Measurements from ENCODE around the gene GLIS1.

GLIS1 gene

DNA sequence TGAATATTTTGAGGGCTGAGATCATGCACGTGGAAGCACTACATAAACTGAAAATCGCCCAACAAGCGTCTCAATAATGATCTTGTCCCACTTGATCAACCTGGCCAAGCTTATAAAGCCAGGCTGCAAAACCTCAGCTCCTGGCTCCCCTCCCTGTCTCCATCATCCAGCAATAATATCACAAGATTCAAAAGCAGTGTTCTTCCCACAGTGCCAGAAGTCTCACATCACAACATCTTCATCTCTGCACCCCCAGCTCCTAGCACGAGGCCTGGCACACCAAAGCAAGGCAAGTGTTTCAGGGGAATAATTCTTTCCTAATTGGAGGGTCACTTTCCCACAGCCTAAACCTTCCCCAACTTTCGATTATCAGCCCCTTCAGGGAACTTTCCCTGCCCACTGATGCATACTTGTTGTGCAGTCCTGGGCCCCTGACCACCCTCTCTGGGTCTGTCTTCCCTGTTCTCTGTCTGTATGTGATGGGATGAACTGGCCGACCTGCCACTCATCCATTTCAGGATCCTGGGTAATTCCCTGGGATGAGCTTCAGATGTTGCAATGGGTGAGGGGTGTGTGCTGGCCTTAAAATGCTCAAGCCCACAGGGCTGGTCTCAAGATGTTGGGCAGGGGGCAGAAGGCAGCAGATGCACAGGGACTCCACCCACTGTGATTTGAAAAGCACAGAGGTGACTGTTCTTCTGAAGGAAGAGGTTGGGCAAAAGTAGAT, 150.7 kb downstream of the GLIS1 start:
- no peak for DNase-seq

DNA sequence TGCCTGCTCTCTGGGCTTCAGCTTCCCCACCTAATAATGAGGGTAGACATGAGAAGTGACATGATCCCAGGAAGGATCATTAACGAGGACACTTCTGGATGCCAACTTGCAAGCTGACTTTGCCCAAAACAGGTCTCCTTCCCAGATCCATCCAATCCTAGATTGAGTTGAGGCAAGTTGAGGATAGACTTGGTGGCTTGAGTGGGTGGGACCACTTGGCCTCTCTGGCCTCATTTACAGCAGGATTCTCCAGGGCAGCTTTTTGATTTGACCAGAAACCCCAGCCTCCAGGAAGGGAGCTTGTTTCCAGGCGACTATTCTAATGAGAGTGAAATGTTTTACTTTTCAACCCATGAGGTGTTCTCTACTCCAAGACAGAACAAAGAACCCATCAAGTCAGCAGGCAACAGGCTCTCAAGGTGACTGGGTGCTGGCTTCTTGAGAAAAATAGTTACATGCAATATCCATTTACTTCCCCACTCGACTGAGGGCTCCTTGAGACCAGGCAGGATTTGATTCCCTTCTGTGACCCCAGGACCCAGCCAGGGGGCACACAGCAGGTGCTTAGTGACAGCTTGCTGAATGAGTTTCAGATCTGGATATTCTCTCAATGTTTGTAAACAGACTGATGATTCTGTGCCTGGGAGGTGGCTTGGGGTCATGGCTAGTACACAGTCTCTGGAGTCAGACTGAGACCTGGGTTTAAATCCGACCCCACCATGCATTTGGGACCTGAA, 151.5 kb downstream of the GLIS1 start:
- no peak for DNase-seq

DNA sequence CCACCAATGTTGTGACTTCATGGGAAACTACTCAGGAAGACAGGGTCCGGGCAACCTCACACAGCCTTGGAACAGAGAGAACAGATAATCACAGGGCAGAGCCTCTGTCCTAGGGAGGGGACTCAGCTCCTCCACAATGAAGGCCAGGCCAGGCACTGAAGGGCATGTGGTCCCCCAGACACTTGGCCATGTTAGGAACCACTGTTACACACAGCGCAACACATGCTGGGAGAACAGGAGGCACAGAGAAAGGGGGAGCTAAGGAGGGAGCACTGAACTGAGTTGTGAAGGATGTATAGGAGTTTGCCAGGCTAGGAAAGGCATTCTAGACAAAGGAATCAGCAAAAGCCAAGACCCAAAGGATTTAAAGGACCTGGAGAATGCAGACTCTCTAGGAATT, 152.2 kb downstream of the GLIS1 start:
- no peak for DNase-seq

DNA sequence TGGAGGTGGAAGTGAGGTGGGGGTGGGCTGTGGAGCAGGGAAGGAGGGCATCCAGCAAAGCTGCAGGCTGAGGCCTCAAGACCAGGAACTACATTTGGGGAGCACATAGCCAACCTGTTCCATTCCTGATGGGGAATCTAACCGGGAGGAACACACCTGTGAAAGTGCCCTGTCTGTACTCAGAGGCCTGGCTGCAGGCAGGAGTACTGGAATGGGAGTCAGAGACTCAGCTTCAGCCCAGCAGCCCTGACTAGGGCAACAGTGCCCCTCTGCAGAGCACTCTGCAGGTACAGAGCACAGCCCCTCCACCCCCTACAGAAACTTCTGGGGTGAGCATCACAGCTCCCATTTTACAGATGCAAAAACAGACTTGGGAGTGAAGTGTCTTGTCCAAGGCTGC, 153.4 kb downstream of the GLIS1 start:
- DNase-seq: no peak

DNA sequence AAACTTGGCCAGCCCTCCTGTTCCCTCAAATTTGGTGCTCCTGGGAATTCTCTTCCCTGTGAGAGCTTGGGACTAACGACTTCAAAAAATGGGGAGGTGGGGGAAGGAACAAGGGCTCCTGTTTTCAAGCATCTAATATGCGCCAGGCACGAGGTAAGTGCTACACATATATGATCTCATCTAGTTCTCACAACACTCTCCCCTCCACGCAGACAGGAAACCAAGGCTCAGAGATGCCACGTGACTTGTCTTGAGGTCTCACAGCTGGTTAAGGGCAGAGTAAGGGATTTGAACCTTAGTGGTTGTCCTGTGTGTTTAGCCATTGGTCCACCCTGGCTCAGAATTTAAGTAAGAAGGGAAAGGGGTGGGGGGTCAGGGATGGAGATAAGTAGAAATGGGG, 153.8 kb downstream of the GLIS1 start:
- no peak for DNase-seq

DNA sequence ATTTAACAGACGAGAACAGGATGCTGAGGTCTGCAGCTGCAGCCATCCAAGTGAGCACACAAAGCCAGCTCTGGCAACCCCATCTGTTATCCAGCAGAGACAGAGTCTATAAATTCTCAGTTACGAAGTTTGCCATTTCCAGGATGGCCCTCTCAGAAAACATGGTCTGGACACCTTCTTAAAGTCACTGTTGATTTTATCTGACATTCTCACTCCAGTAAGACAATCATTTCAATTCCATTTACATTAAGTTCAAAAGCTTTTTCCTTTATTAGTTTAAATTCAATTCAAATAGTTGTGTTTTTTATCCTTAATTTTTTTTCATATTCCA, 154.2 kb downstream of the GLIS1 start:
- DNase-seq: no peak

DNA sequence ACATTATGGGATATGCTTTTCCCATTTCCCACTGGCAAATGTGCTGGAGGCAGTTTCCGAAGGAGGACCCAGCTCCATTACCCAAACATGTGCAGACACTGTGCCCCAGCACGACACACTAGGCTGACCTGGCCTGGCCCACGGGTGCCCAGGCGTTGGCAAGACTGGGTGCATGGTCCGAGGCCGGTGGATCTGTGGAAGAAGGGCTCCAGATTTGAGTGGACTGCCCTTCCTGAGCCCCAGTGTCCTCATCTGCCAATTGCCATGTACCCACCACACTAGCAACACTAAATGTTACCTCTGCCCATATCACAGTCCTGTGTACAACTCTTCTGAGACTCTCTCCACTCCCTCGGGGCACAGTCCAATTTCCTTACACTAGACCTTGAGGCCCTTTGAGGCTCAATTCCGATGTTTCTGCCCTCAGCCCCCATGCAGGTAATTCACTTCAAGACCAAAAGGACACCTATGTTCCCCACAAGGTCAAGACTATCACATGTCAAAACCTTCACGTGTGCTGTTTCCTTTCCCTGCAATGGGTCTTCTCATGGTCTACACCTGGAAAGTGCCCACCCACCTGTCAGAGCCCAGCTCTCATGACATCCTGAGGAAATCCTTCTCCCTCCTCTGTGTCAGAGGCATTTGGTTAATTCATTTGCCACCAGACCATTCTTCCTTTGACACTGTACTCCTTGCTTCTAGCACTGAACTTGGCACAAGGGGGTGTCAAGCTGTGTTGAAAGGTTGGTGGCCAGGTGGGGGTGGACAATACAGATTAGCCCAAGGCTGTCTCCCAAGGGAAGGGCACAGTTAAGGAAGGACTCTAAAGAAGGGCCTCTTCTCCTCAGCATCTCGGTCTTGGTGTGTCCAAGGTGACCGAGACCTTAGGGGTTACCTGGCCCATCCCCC, 154.8 kb downstream of the GLIS1 start:
- DNase-seq: no peak

DNA sequence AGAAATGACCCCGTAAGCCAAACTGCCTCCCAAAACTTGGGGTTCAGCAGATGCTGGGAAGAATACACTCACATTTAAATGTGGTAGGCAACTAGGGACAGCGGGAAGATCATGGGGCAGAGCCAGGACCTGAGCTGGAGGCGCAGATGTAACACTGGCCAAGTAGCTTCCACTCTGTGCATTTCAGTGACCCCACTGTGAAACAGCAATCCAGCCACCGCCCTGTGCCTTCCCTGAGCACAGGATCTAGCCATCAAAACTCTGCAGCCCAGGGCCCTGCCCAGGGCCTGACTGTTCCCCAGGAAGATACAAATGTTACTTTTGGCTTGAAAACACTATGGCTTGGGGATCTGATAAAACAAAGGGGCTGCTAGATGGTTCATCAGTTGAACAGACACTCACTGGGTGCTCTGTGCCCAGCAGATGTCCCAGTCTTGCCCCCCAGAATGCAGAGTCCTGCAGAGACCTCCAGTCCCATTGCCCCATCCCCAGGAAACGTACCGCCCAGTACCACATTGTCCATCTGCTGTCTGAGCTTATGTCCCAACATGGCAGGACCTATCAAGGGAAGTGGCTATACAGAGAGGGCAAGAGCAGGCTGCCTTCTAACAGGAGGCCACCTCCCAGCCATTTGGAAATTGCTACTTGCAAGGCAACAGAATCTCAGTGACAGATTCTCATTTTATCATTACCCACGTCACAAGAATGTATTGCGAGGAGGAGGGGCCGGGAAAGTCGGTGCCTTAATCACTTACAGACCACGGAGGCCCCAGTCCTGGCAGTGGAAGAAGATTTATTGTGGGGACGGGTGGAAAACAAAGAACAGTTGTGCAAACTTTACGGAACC, 155.7 kb downstream of the GLIS1 start:
- DNase-seq: no peak

DNA sequence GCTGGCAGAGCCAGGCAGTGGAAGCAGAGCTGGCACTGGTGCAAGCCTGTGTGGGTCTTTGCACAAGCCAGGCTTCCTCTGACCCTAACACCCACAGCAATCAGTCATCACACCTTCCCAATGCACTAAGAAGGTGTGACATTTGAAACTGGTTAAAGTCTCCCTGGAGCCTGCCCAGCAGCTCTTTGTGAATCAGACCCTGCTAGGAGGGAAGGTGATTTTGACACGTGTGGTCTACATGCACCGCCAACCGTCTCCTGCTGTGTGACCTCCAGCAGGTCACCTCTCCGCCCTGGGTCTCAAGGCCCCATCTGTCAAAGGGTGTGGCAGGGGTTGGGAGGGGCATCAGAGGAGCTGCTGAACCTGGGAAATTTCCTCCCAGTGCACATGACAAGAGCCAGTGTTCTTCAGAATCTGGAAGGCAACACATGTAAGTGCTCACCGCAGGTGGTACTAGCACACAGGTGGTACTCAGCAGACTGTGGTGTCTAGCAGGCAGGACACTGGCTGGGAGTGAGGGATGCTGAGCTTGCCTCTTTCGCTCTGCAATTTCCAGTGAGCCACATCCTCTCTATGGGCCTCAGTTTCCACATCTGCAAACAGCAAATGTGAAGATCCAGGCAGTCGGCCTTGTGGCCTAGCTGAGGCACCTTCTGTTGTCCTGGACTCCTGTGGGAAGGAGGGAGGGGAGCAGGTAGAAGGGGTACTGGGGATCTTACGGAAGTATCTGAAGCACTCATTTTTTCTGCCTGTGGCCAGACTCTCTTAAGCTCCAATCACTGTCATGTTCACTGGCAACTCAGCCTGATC, 156.5 kb downstream of the GLIS1 start:
- DNase-seq: no peak

DNA sequence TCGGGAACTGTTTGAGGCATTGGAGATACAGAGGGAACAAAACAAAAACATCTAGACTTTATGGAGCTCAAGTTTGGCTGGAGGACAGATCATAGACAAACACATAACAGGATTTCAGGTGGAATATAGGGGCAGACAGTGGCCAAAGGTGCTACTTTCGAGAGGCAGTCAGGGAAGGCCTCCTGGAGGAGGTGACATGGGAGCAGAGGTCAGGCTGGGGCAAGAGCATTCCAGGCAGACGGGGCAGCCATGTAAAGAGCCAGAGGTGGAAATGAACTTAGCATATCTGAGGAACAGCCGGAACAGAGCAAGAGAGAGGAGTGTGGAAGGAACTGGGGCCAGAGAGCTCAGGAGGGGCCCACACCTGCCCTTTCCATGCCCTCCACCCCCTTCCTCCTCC, 157.5 kb downstream of the GLIS1 start:
- DNase-seq: no peak

DNA sequence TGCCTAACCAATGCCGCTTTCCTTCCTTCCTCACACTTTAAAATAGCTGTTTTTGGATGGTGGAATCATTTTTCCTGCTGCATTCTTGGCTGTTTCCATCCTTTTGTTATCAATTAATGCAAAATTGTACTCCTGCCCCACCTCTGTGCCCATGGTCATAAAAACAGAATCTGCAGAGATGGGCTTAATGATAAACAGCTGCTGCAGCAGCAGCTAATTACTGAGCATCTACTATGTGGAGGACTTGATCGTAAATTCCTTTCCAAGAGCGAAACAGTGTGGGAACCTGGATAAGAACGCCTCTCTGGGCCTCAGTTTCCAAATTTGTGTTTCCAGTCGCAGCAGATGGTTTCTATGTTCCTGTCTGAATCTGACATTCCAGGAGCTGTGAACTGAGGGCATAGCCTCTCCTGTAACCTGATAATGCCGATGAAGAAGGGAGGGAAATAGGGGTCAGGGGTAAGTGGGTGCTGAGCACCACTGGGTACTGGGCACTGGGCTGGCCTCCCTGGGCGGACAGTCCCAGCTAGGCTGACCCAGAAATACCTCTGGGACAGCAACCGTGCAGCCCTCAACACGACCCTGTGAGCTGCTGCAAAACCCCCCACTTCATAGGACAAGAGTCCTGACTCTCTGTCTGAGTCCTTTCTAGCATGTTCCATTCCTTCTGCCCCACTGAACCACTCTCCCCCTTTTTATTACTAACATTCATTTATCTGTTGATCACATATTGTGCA, 158.1 kb downstream of the GLIS1 start:
- no peak for DNase-seq

DNA sequence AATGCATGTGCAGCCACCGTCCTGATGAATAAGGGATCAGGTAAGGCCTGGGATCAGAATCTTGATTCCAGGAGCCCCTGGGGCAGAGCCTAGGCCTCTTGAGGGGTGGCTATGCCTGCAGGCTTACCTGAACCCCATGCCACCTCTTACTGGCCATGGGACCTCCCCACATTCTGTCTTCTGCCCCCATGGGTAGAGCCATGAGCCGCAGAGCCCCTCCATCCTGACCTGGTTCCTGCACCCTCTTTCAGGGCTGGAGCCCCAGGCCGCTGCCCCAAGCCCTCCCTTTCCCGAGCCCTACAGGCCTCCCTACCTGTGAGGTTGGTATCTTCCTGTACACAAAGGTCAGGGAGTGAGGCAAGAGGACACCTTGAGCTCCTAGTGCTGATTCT, 159.0 kb downstream of the GLIS1 start:
- no peak for DNase-seq

DNA sequence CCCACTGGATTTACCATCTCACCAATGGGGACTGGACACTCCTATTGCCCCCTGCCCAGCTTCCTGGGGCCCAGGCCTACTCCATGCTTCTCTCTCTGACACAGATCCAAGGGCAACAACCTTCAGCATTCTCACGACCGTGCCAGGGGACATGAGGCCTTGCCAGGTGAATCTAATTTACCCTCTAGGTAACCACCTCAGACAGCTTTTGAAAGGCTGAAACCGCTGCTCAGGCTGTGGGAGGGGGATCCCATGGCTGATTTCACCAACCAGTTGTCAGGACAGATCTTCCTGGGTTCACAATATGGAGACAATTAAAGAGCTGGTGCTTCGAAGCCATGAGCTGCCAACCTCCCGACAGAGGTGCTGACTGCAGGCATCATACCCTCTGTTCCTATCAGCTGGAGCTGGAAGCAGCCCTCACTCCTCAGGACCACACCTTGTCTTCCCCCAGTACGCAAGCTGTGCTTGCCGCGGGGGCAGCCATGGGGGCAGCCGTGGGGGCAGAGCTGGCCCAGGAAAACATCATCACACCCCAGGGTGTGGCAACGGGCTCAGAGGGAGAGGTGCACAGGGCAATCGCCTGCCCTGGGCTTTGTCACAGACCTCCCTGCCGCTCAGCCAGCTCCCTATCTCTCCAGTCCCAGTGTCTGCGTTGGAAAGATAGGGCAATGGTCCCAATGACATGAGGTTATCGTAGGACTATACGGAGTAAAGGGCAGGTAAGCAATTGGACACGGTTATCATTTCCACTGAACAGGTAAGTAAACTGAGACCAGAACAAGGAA, 159.5 kb downstream of the GLIS1 start:
- no peak for DNase-seq

DNA sequence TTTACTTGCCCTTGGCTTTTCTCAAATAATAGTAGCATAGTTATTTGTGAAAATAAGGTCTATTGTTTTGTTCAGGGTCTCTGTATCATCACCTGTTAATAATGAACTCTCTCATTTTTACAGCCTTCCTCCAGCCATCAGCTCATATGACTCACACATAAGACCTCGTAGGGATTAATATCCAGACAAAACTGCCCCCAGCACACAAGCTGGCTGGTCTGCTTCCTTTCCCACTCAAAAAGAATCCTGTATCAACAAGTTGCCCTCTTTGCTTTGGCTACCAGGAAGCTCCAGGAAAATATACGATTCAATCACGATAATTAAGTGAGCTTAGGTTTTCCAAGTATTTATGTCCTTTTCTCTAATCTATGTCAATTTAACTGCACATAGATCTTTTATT, 160.6 kb downstream of the GLIS1 start:
- no peak for DNase-seq

DNA sequence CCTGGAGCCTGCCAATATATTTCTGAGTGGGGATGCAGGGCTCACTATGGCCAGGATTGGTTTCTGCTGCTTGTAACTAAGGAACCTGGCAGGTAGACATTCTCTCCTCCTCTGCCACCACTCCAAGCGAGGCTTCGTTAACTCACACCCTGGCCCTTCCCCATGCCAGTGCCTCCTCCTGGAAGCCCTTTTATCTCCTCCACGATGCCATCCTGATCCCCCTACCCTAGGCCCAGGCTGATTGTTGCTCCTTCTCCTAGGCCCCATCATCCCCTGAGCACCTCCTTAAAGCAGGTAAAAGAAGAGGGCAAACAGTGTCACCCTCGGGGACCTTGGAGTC, 161.2 kb downstream of the GLIS1 start:
- DNase-seq: no peak

DNA sequence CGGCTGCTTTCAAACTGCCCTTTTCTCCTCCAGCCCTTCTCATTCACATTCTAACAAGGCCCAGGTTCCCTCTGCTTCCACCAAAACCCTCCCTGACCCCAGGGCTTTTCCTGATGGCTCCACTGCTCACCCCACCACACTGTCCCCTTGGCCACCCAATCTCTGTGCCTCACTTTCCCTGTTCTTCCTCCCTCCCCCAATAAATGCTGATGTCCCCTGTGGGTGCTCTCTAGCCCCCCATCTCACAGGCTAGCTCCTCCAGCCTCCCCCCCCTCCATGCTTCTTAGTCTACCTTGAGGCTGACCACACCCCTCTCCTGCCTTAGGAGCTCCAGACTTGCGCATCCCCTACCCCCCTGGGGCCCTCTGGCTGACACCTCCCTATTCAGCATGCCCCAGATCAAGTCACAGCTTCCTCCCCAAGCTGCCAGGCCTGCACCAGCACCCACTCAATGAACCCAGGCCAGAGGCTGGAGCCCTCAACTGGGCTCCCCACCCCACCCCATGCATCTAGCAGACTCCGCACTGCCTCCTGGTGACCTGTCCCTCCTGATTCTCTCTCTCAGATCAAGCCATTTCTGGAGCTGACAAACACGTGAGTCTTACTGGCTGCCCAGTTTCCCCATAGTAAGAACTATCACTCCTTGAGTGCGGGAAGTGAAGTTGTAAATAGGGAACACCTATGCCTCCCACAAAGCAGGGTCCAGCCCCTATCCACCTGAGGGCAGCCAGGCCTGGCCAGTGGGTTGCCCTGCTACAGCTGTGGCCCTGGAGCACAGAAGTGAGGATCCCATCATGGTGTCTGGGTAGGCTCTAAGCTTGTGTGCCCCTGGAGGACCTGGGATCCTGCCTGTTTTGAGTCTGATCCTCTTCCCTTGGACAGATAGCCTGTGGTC, 161.9 kb downstream of the GLIS1 start:
- no peak for DNase-seq

DNA sequence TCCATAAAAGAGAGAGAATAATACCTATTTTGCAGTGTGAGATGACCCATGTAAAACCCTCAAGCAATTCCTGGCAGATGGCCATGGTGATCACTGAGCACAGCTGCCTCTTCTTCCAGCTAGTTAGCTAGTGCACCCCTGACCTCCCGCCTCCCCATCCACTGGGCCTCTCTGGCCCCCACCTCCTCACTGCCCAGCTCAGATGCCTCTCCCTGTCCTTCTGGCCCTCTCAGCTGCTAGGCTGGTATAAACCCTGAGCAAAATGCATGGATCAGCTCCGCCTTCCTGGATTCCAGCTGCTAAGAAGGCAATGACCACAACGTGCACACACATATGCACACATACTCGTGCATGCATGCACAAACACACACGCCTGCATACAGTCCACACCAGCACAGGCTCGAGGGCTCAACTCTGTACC, 162.6 kb downstream of the GLIS1 start:
- no peak for DNase-seq

DNA sequence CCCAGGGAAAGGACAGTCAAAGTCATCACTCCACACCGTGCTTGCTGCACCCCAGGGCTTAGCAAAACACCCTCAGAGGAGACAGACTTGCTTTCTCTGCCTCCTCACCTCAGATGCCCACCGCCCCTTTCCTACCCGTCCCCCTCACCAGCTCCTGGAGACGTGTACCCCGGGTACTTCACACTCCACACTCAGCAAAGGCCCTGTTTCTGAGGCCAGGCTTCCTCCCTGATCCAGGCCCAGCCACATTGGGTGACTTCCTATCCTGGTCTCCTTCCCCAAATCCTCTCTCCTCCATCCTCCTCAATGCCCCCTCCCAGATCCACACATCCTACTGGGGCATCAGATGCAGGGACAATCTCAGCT, 163.0 kb downstream of the GLIS1 start:
- no peak for DNase-seq

DNA sequence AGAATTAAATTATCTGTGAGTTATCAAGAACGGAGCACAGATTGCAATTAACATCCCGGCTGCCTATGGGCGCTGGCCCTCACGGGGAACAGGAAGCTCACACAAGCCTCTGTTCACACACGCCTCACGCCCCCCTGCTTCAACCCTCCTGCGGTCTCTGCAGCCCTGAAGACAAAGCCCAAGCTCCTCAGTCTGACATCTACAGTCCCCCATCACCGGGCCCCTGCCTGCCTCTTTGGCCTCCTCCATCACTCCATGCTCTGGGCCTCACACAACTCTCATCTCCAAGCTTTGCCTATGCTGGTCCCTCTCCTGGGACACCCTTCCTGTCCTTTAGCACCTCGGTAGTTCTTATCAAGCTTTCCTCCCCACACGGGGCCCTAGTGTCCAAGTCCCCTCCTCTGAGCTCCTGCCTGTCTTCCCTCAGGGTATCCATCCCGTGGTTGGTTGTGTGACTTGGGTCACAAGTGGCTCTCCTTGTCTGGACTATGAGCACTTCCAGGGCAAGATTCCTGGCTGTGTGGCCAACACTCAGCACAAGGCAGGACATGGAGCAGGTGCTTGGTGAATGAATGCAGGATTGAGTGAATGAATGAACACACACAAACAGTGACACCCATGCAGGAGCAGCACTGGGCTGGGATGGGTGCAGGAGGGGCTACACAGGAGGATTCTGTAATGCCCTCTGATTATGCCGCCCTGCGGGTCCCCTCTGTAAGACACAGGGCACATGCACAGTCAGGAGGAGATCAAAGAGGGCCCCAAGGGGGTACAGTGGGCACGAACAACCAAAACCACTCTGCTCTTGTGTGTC, 163.6 kb downstream of the GLIS1 start:
- no peak for DNase-seq
